K562 (cell line): Measurements from ENCODE around the gene GLYATL1. TPM values are rescaled to one million over a fixed set of nuclear protein-coding genes. Genes with fewer than 3 reads are reported as not detected.

Experiments used
- ATAC-seq: fragments of 200-7000 bp; cut with Tn5 transposase; 3 replicates; pipeline ENCODE4 v1.9.1; 2020; ENCODE audit warnings: moderate library complexity
- BruUV-seq: library from RNA; stranded (reverse); fragments of 400-500 nt; replicated peaks from 2 replicates; lab custom pipeline; 2021; lab: Mats Ljungman, UMichigan
- CTCF ChIA-PET: fragments of 300-600 bp; formaldehyde crosslinking; extraction: SDS; loops from one replicate; lab custom pipeline; 2021; ENCODE audit warnings: low intra/inter-chr PET ratio; lab: Yijun Ruan, JAX
- POLR2A ChIA-PET: fragments of 300-600, 350-650 bp; sonication (Branson Sonifier 250); formaldehyde crosslinking; extraction: SDS; loops from one replicate; lab custom pipeline; 2021; ENCODE audit warnings: antibody characterized with exemption, inconsistent platforms; lab: Yijun Ruan, JAX
- DNase-seq, 4 experiments: peaks; one replicate each; pipeline versions ENCODE4 v3.0.0 to v3.0.0-alpha.2; 2011 to 2018; ENCODE audit warnings: low spot score in 3 of 4, mixed read lengths in 3 of 4; ENCODE audit errors: extremely low read depth in 1 of 4
- FAIRE-seq: peaks from 2 replicates; lab custom pipeline; 2011; peaks lifted over from hg19 to GRCh38; lab: Jason Lieb, UNC
- H2AFZ ChIP-seq: 2 replicates; pipeline ENCODE4 v1.6.0; 2011; ENCODE audit warnings: low read depth, low read length, control low read depth, inconsistent platforms
- H3K27ac ChIP-seq: fragments of 200-600 bp; 3 replicates; pipeline ENCODE4 v1.8.0; 2011; ENCODE audit warnings: low read depth, mild to moderate bottlenecking, control low read depth, inconsistent platforms, low read length, moderate library complexity, mixed read lengths; ENCODE audit errors: extremely low read depth
- H3K27me3 ChIP-seq, 2 experiments: fragments of 300-600 bp in 1 of 2; 2 replicates in 1 of 2; 3 replicates in 1 of 2; pipeline versions ENCODE4 v1.6.0 to v1.8.0; 2011; ENCODE audit warnings: inconsistent platforms in 2 of 2, low read length in 2 of 2, mild to moderate bottlenecking in 1 of 2, mixed read lengths in 1 of 2, moderate library complexity in 1 of 2; ENCODE audit not compliant: control insufficient read depth in 2 of 2, insufficient read depth in 2 of 2
- H3K36me3 ChIP-seq: fragments of 300-600 bp; 3 replicates; pipeline ENCODE4 v1.8.0; 2011; ENCODE audit warnings: mild to moderate bottlenecking, low read length, inconsistent platforms; ENCODE audit not compliant: control insufficient read depth, insufficient read depth
- H3K4me1 ChIP-seq, 2 experiments: fragments of 200-600 bp in 1 of 2; replicated peaks in 1 of 2; 2 replicates in 1 of 2; 3 replicates in 1 of 2; pipeline versions ENCODE4 v1.5.1 to v1.8.0; 2011; ENCODE audit warnings: inconsistent platforms in 2 of 2, low read length in 2 of 2, mild to moderate bottlenecking in 1 of 2, mixed read lengths in 1 of 2, moderate library complexity in 1 of 2; ENCODE audit not compliant: control insufficient read depth in 2 of 2, insufficient read depth in 2 of 2
- H3K4me2 ChIP-seq: 2 replicates; pipeline ENCODE4 v1.6.1; 2011; ENCODE audit warnings: low read length, control low read depth, inconsistent platforms, mixed read lengths; ENCODE audit not compliant: insufficient read depth
- H3K4me3 ChIP-seq: fragments of 200-600 bp; sonication (generic), shearing (Covaris generic); 2 replicates; pipeline ENCODE4 v1.5.1; 2016; ENCODE audit warnings: control low read depth, inconsistent platforms
- H3K79me2 ChIP-seq: fragments of 200-600 bp; 3 replicates; pipeline ENCODE4 v1.8.0; 2011; ENCODE audit warnings: low read length, inconsistent platforms; ENCODE audit not compliant: control insufficient read depth, insufficient read depth
- H3K9ac ChIP-seq, 2 experiments: 2 replicates each; pipeline versions ENCODE4 v1.6.0 to v1.6.1; 2011; ENCODE audit warnings: low read depth in 2 of 2, low read length in 2 of 2, control low read depth in 1 of 2, inconsistent platforms in 1 of 2, mild to moderate bottlenecking in 1 of 2, mixed read lengths in 1 of 2; ENCODE audit not compliant: insufficient read depth in 1 of 2
- H3K9me1 ChIP-seq: one replicate; pipeline ENCODE4 v1.6.0; 2011; ENCODE audit warnings: inconsistent platforms, mild to moderate bottlenecking, low read length, moderate library complexity; ENCODE audit not compliant: control insufficient read depth, insufficient read depth
- H3K9me3 ChIP-seq: replicated peaks from 2 replicates; pipeline ENCODE4 v1.5.1; 2011; ENCODE audit warnings: low read depth, low read length, inconsistent platforms; ENCODE audit not compliant: control insufficient read depth, insufficient read depth
- H4K20me1 ChIP-seq: replicated peaks from 2 replicates; pipeline ENCODE4 v1.6.1; 2011; ENCODE audit warnings: low read length, inconsistent platforms, mixed read lengths; ENCODE audit not compliant: control insufficient read depth, insufficient read depth
- BRF1 ChIP-seq: IDR thresholded peaks from 3 replicates; pipeline ENCODE4 v1.6.1; 2011; ENCODE audit warnings: borderline replicate concordance, mild to moderate bottlenecking; ENCODE audit not compliant: insufficient read length; ENCODE audit errors: extremely low read depth
- FIP1L1 ChIP-seq: fragments of 200-400 bp; formaldehyde crosslinking; IDR thresholded peaks from 2 replicates; pipeline ENCODE4 v1.6.1; 2018; ENCODE audit warnings: mild to moderate bottlenecking, low read depth, low read length; ENCODE audit not compliant: poor library complexity, severe bottlenecking
- FOS ChIP-seq: IDR thresholded peaks from 3 replicates; pipeline ENCODE4 v1.6.1; 2011; ENCODE audit not compliant: insufficient read length; ENCODE audit errors: extremely low read depth
- HSF4 ChIP-seq: fragments of 250-450 bp; sonication (Bioruptor Pico); IDR thresholded peaks from 2 replicates; pipeline ENCODE4 v2.1.2; 2022; ENCODE audit warnings: mild to moderate bottlenecking, moderate library complexity, borderline replicate concordance
- KDM4B ChIP-seq, 2 experiments: fragments of 450-650 bp in 1 of 2; sonication (generic) in 1 of 2; IDR thresholded peaks; 2 replicates each; pipeline ENCODE4 v1.6.1; 2016 to 2017; ENCODE audit warnings: borderline replicate concordance in 2 of 2, antibody characterized with exemption in 1 of 2, low read depth in 1 of 2, mild to moderate bottlenecking in 1 of 2
- MAFK ChIP-seq: IDR thresholded peaks from 2 replicates; pipeline ENCODE4 v1.6.1; 2011; ENCODE audit warnings: low read length, improper control_type of control experiment
- MCM3 ChIP-seq: fragments of 450-650 bp; IDR thresholded peaks from 2 replicates; pipeline ENCODE4 v1.6.1; 2016
- WGBS: fragments of 100-300 bp; shearing (Covaris generic); methylation state at CpG from one replicate; pipeline ENCODE4 v1.1.6; 2016; ENCODE audit warnings: low coverage, mixed read lengths; ENCODE audit not compliant: insufficient coverage; ENCODE audit errors: missing lambda C conversion rate; 5-methylcytosine and 5-hydroxymethylcytosine counted together
- in situ Hi-C: fragments of 300-500 bp; cut with MboI; formaldehyde crosslinking; loops from 4 replicates; pipeline ENCODE4 v1.15.0; 2018; ENCODE audit warnings: inconsistent platforms, mixed read lengths
- intact Hi-C: fragments of 100-400 bp; cut with micrococcal nuclease; formaldehyde crosslinking; loops from 2 replicates; pipeline ENCODE4 v1.14.2; 2022
- polyA plus RNA-seq, 8 experiments: library from polyadenylated mRNA; depleted of rRNA in 4 of 8; stranded (reverse) in 5 of 8; unstranded in 3 of 8; fragments of >200 nt; fragmentation: Nextera tagmentation in 2 of 8; fragmentation: Illumina TruSeq in 1 of 8; extraction: Ambion mirVana in 2 of 8; extraction: Trizol in 1 of 8; gene quantifications; 2 replicates each; pipeline versions ENCODE4 v1.2.1 to v1.2.3, GENCODE V29; 2011 to 2014; ENCODE audit warnings: inconsistent platforms in 1 of 8, missing spikeins in 1 of 8
- total RNA-seq, 7 experiments: library from RNA; depleted of rRNA in 6 of 7; stranded (reverse); fragments of >200 nt in 6 of 7; fragmentation: Illumina TruSeq in 2 of 7; extraction: Trizol in 2 of 7; gene quantifications; 2 replicates each; pipeline versions ENCODE4 v1.2.1 to v1.2.3, GENCODE V29; 2011 to 2021; ENCODE audit warnings: low replicate concordance in 1 of 7
- TF ChIP-seq, protein P1 (sequence below): IDR thresholded peaks from 3 replicates; pipeline ENCODE4 v1.6.1; 2011; ENCODE audit warnings: borderline replicate concordance, mild to moderate bottlenecking; ENCODE audit not compliant: insufficient read length, insufficient read depth
- TF ChIP-seq, protein P2 (sequence below), 2 experiments: fragments of 450-650 bp; IDR thresholded peaks; 2 replicates each; pipeline ENCODE4 v1.6.1; 2016
- TF ChIP-seq, protein P3 (sequence below): fragments of 150-350 bp; IDR thresholded peaks from 2 replicates; pipeline ENCODE4 v1.6.1; 2014; ENCODE audit warnings: low read depth, mild to moderate bottlenecking, low read length, borderline replicate concordance

GLYATL1 gene
- total and polyA plus RNA-seq, 9 of the 15 experiments (the other 6 are each of a cell fraction or from before 2014, with no cell fraction given) = not detected

DNA sequence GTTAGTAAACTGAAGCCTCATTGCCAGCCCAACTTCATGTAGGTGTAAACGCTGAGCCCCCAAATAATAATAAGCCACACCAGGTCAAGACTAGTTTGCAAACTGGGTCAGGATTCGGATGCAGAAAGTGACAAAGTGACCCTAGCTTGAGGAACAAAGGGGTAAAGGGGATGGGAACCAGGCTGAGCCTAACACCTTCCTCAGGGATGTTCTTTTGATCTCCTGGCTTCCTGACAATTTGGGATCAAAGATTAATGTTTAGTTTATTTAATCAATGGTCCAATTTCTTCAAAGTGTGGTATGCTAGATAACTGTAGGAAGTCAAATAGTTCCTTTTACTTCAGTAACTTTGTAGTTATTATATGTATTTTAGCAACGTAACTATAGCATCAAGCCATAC, 9.9 kb downstream of the GLYATL1 start:
- DNase-seq = no peak
- Histone ChIP-seq H3K36me3 (no peaks in the 10 kb centered on the region), H3K4me3 (no peak overlapping the region), H3K4me2 (no peak overlapping the region), H4K20me1 (no peaks in the 10 kb centered on the region), H3K9ac (no peak overlapping the region), H3K9me1 (no peaks in the 10 kb centered on the region), H3K27me3 (no peaks in the 10 kb centered on the region), H3K4me1 (no peaks in the 10 kb centered on the region), H3K79me2 (no peaks in the 10 kb centered on the region), H2AFZ (no peak overlapping the region), H3K27ac (no peak overlapping the region), H3K9me3 (no peaks in the 10 kb centered on the region)
- ATAC-seq = no peak
- intact Hi-C loops (no loop called here), in situ Hi-C loops (no loop called here)
- no TSS peak for BruUV-seq
- POLR2A ChIA-PET = no interaction called here
- TF ChIP-seq, protein P1, sequence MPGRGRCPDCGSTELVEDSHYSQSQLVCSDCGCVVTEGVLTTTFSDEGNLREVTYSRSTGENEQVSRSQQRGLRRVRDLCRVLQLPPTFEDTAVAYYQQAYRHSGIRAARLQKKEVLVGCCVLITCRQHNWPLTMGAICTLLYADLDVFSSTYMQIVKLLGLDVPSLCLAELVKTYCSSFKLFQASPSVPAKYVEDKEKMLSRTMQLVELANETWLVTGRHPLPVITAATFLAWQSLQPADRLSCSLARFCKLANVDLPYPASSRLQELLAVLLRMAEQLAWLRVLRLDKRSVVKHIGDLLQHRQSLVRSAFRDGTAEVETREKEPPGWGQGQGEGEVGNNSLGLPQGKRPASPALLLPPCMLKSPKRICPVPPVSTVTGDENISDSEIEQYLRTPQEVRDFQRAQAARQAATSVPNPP = no peak
- TF ChIP-seq HSF4 (CRISPR knock-in tag) (no peak), BRF1 (no peak), MAFK (no peak), MCM3 (no peak), FOS (no peak), FIP1L1 (no peak), KDM4B (IDR thresholded peaks at IDR 0.05; ENCODE audit: borderline replicate concordance in 2 of 2, low read depth in 1 of 2) (no peak)
- TF ChIP-seq, protein P2, sequence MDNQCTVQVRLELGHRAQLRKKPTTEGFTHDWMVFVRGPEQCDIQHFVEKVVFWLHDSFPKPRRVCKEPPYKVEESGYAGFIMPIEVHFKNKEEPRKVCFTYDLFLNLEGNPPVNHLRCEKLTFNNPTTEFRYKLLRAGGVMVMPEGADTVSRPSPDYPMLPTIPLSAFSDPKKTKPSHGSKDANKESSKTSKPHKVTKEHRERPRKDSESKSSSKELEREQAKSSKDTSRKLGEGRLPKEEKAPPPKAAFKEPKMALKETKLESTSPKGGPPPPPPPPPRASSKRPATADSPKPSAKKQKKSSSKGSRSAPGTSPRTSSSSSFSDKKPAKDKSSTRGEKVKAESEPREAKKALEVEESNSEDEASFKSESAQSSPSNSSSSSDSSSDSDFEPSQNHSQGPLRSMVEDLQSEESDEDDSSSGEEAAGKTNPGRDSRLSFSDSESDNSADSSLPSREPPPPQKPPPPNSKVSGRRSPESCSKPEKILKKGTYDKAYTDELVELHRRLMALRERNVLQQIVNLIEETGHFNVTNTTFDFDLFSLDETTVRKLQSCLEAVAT (IDR thresholded peaks at IDR 0.05) = no peak
- TF ChIP-seq, protein P3, sequence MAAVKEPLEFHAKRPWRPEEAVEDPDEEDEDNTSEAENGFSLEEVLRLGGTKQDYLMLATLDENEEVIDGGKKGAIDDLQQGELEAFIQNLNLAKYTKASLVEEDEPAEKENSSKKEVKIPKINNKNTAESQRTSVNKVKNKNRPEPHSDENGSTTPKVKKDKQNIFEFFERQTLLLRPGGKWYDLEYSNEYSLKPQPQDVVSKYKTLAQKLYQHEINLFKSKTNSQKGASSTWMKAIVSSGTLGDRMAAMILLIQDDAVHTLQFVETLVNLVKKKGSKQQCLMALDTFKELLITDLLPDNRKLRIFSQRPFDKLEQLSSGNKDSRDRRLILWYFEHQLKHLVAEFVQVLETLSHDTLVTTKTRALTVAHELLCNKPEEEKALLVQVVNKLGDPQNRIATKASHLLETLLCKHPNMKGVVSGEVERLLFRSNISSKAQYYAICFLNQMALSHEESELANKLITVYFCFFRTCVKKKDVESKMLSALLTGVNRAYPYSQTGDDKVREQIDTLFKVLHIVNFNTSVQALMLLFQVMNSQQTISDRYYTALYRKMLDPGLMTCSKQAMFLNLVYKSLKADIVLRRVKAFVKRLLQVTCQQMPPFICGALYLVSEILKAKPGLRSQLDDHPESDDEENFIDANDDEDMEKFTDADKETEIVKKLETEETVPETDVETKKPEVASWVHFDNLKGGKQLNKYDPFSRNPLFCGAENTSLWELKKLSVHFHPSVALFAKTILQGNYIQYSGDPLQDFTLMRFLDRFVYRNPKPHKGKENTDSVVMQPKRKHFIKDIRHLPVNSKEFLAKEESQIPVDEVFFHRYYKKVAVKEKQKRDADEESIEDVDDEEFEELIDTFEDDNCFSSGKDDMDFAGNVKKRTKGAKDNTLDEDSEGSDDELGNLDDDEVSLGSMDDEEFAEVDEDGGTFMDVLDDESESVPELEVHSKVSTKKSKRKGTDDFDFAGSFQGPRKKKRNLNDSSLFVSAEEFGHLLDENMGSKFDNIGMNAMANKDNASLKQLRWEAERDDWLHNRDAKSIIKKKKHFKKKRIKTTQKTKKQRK = no peak
- no peak for FAIRE-seq
- WGBS = 3% methylated on average over 3 of the region's 3 CpGs
- CTCF ChIA-PET = no interaction called here
